Endothelial cell of umbilical vein (primary cell): Measurements from ENCODE around the gene TRIM62. TPM values are rescaled to one million over a fixed set of nuclear protein-coding genes. Genes with fewer than 3 reads are reported as not detected.

Source experiments
- BruUV-seq: library from RNA; stranded (reverse); fragments of 400-500 nt; replicated peaks from 2 replicates; lab custom pipeline; 2021; lab: Mats Ljungman, UMichigan
- CTCF ChIA-PET: fragments of 300-600, 350-600 bp; sonication (Branson Sonifier 250); formaldehyde crosslinking; loops from one replicate; lab custom pipeline; 2021; ENCODE audit warnings: antibody characterized with exemption, inconsistent platforms; lab: Charles Lee
- POLR2A ChIA-PET: fragments of 300-600, 350-600 bp; sonication (Branson Sonifier 250); formaldehyde crosslinking; loops from one replicate; lab custom pipeline; 2021; ENCODE audit warnings: antibody characterized with exemption, inconsistent platforms; lab: Charles Lee
- DNase-seq: peaks from one replicate; pipeline ENCODE4 v3.0.0-alpha.2; 2011; ENCODE audit warnings: low read depth, low spot score
- FAIRE-seq: peaks from 2 replicates; lab custom pipeline; 2011; peaks lifted over from hg19 to GRCh38; lab: Jason Lieb, UNC
- H2AFZ ChIP-seq: 2 replicates; pipeline ENCODE4 v1.6.0; 2012; ENCODE audit warnings: low read depth, low read length, control low read depth, inconsistent platforms
- H3K27ac ChIP-seq: 2 replicates; pipeline ENCODE4 v1.5.1; 2011; ENCODE audit warnings: low read depth, mild to moderate bottlenecking, control low read depth, low read length, moderate library complexity; ENCODE audit not compliant: insufficient read depth
- H3K27me3 ChIP-seq, 2 experiments: 2 replicates each; pipeline versions ENCODE4 v1.6.0 to v1.6.1; 2011; ENCODE audit warnings: low read length in 2 of 2, mixed read lengths in 1 of 2; ENCODE audit not compliant: control insufficient read depth in 2 of 2, insufficient read depth in 2 of 2
- H3K36me3 ChIP-seq, 2 experiments: 2 replicates in 1 of 2; 3 replicates in 1 of 2; pipeline ENCODE4 v1.5.1; 2011; ENCODE audit warnings: low read length in 2 of 2, mild to moderate bottlenecking in 1 of 2, moderate library complexity in 1 of 2; ENCODE audit not compliant: control insufficient read depth in 2 of 2, insufficient read depth in 2 of 2; ENCODE audit errors: extremely low read depth in 1 of 2
- H3K4me1 ChIP-seq: 3 replicates; pipeline ENCODE4 v1.5.1; 2011; ENCODE audit warnings: mild to moderate bottlenecking, low read length; ENCODE audit not compliant: control insufficient read depth, insufficient read depth; ENCODE audit errors: extremely low read depth
- H3K4me2 ChIP-seq: 2 replicates; pipeline ENCODE4 v1.6.1; 2011; ENCODE audit warnings: low read length, control low read depth, mixed read lengths; ENCODE audit not compliant: insufficient read depth
- H3K4me3 ChIP-seq, 3 experiments: fragments of 200-600 bp in 1 of 3; sonication (generic), shearing (Covaris generic) in 1 of 3; replicated peaks in 1 of 3; 2 replicates each; pipeline ENCODE4 v1.5.1; 2011 to 2016; ENCODE audit warnings: control low read depth in 3 of 3, low read length in 3 of 3, mild to moderate bottlenecking in 2 of 3, inconsistent platforms in 1 of 3, low read depth in 1 of 3, moderate library complexity in 1 of 3; ENCODE audit not compliant: insufficient read depth in 1 of 3
- H3K79me2 ChIP-seq: 2 replicates; pipeline ENCODE4 v1.6.0; 2012; ENCODE audit warnings: low read length, inconsistent platforms; ENCODE audit not compliant: control insufficient read depth, insufficient read depth
- H3K9ac ChIP-seq: replicated peaks from 2 replicates; pipeline ENCODE3; 2011; ENCODE audit warnings: low read length, control low read depth; ENCODE audit not compliant: insufficient read depth; ENCODE audit errors: extremely low read depth
- H3K9me1 ChIP-seq: replicated peaks from 3 replicates; pipeline ENCODE4 v1.6.0; 2011; ENCODE audit warnings: mild to moderate bottlenecking, low read length; ENCODE audit not compliant: control insufficient read depth, insufficient read depth; ENCODE audit errors: extremely low read depth
- H3K9me3 ChIP-seq: replicated peaks from 2 replicates; pipeline ENCODE4 v1.5.1; 2012; ENCODE audit warnings: low read length, inconsistent platforms; ENCODE audit not compliant: control insufficient read depth, insufficient read depth
- H4K20me1 ChIP-seq: replicated peaks from 2 replicates; pipeline ENCODE3; 2011; ENCODE audit warnings: mild to moderate bottlenecking, low read length; ENCODE audit not compliant: control insufficient read depth, insufficient read depth; ENCODE audit errors: extremely low read depth
- EZH2 ChIP-seq: IDR thresholded peaks from 2 replicates; pipeline ENCODE4 v1.6.1; 2012; ENCODE audit warnings: borderline replicate concordance, low read depth, mild to moderate bottlenecking, moderate library complexity, low read length, inconsistent platforms; ENCODE audit not compliant: severe bottlenecking
- FOS ChIP-seq: IDR thresholded peaks from 2 replicates; pipeline ENCODE4 v1.6.1; 2011; ENCODE audit warnings: mild to moderate bottlenecking, low read length, moderate library complexity, borderline replicate concordance; ENCODE audit not compliant: insufficient read depth
- GATA2 ChIP-seq: IDR thresholded peaks from 2 replicates; pipeline ENCODE4 v1.7.0; 2011; ENCODE audit warnings: low read depth, mild to moderate bottlenecking, moderate library complexity, mixed read lengths, low read length; ENCODE audit not compliant: insufficient read length, insufficient read depth
- JUN ChIP-seq: IDR thresholded peaks from 2 replicates; pipeline ENCODE4 v1.6.1; 2011; ENCODE audit warnings: borderline replicate concordance, low read depth; ENCODE audit not compliant: insufficient read length, insufficient read depth
- MYC ChIP-seq: IDR thresholded peaks from one replicate; pipeline ENCODE4 v1.6.1; 2011; ENCODE audit warnings: mild to moderate bottlenecking, low read depth, low read length
- POLR2A ChIP-seq: IDR thresholded peaks from 2 replicates; pipeline ENCODE4 v1.6.1; 2012; ENCODE audit warnings: low read depth, mild to moderate bottlenecking, control low read depth, low read length
- POLR2AphosphoS5 ChIP-seq: IDR thresholded peaks from 2 replicates; pipeline ENCODE4 v1.6.1; 2012; ENCODE audit warnings: low read depth, mild to moderate bottlenecking, control low read depth, low read length, moderate library complexity; ENCODE audit not compliant: insufficient read depth
- dilution Hi-C: fragments of 300-500 bp; cut with MboI; formaldehyde crosslinking; loops from one replicate; pipeline ENCODE4 v1.15.0; 2019; ENCODE audit warnings: low sequenced_read_pairs; ENCODE audit not compliant: extremely low pct_ligation_motif_present
- intact Hi-C: fragments of 100-400 bp; cut with micrococcal nuclease; formaldehyde crosslinking; loops from one replicate; pipeline ENCODE4 v1.10.0; 2022
- polyA plus RNA-seq, 4 experiments: library from polyadenylated mRNA; depleted of rRNA in 3 of 4; stranded (reverse) in 3 of 4; unstranded in 1 of 4; fragments of >200 nt; gene quantifications; 2 replicates each; pipeline versions ENCODE4 v1.2.1 to v1.2.3, GENCODE V29; 2011 to 2012; ENCODE audit warnings: missing spikeins in 1 of 4
- total RNA-seq: library from RNA; stranded (reverse); gene quantifications from 2 replicates; pipeline ENCODE4 v1.2.3, GENCODE V29; 2021
- TF ChIP-seq, protein P1 (sequence below): IDR thresholded peaks from 2 replicates; pipeline ENCODE4 v1.6.1; 2011; ENCODE audit not compliant: insufficient read depth, insufficient read length
- TF ChIP-seq, protein P2 (sequence below), 2 donors: IDR thresholded peaks; 1 replicate in 1 of 2; 2 replicates in 1 of 2; pipeline ENCODE4 v1.5.1; 2011; ENCODE audit warnings: low read length in 2 of 2, mild to moderate bottlenecking in 2 of 2, moderate library complexity in 2 of 2, control low read depth in 1 of 2, inconsistent platforms in 1 of 2, low read depth in 1 of 2; ENCODE audit not compliant: insufficient read depth in 1 of 2; ENCODE audit errors: extremely low read depth in 1 of 2

TRIM62 gene
- total and polyA plus RNA-seq, 2 donors (not counting 3 experiments of a cell fraction or from before 2014, with no cell fraction given) = 8.3 to 9.3 TPM

DNA sequence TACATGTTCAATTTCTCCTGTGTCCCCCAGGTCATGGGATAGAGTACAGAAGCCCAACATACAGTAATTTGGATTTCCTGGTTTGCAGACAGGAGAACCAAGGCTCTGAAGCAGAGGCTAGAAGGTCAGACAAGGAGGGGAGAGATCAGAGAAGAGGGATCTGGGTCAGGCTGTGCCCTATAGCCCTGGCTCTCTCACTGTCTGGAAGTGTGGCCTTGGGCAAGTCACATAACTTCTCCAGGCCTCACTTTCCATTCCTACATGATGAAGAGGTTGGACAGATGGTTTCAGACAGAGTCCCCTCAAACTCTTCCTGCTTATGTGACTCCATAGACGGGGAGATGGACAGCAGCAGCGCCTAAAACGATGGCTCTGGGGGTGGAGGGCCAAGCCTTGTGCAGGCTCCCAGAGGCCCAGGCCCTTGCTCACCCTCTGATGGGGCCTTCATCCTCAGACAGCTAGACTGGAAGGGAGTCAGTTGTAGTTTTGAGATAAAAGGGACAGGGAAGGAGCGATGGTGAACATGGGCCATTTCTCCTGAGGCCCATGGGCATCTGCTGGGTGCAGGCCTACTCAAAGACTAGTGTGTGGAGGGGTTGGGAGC, 2.9 kb downstream of the TRIM62 start:
- BruUV-seq = no TSS peak
- ChIA-PET POLR2A (no interaction called here), CTCF (no interaction called here)
- H2AFZ ChIP-seq = no peak overlapping the region
- H3K27ac ChIP-seq = no peak overlapping the region
- no peak overlapping the region for H3K9ac ChIP-seq
- no peak for DNase-seq
- dilution Hi-C loops = no loop called here
- H3K27me3 ChIP-seq = peaks cover 8 to 11% of the 10 kb centered on the region in 2 experiments
- H3K36me3 ChIP-seq = peaks cover 0 to 8% of the 10 kb centered on the region in 2 experiments
- no peaks in the 10 kb centered on the region for H3K79me2 ChIP-seq
- peaks cover 5% of the 10 kb centered on the region for H3K4me1 ChIP-seq
- FAIRE-seq = no peak
- no peaks in the 10 kb centered on the region for H4K20me1 ChIP-seq
- no peak overlapping the region for H3K4me2 ChIP-seq
- H3K9me1 ChIP-seq = no peaks in the 10 kb centered on the region
- H3K9me3 ChIP-seq = no peaks in the 10 kb centered on the region
- no peak overlapping the region for H3K4me3 ChIP-seq
- intact Hi-C loops = no loop called here
- TF ChIP-seq GATA2 (no peak), POLR2A (no peak), MYC (no peak), EZH2 (no peak), JUN (no peak), FOS (no peak), POLR2AphosphoS5 (no peak)
- TF ChIP-seq, protein P1, sequence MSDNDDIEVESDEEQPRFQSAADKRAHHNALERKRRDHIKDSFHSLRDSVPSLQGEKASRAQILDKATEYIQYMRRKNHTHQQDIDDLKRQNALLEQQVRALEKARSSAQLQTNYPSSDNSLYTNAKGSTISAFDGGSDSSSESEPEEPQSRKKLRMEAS = no peak
- TF ChIP-seq, protein P2, sequence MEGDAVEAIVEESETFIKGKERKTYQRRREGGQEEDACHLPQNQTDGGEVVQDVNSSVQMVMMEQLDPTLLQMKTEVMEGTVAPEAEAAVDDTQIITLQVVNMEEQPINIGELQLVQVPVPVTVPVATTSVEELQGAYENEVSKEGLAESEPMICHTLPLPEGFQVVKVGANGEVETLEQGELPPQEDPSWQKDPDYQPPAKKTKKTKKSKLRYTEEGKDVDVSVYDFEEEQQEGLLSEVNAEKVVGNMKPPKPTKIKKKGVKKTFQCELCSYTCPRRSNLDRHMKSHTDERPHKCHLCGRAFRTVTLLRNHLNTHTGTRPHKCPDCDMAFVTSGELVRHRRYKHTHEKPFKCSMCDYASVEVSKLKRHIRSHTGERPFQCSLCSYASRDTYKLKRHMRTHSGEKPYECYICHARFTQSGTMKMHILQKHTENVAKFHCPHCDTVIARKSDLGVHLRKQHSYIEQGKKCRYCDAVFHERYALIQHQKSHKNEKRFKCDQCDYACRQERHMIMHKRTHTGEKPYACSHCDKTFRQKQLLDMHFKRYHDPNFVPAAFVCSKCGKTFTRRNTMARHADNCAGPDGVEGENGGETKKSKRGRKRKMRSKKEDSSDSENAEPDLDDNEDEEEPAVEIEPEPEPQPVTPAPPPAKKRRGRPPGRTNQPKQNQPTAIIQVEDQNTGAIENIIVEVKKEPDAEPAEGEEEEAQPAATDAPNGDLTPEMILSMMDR (IDR thresholded peaks at IDR 0.05; ENCODE audit: extremely low read depth in 1 of 2, insufficient read depth in 1 of 2, low read depth in 1 of 2, low read length in 2 of 2) = no peak
